Heart left ventricle (tissue), 13 donors: ENCODE measurements around the gene PRKCB.

Source experiments
- CTCF ChIP-seq, 12 donors: fragments of 200-600 bp; sonication (generic) in 4 of 12; IDR thresholded peaks; one replicate each; pipeline versions ENCODE4 v1.5.0 to v1.8.0; 2018 to 2022; ENCODE audit warnings: antibody characterized with exemption in 12 of 12, mild to moderate bottlenecking in 5 of 12
- POLR2A ChIP-seq, 2 donors: fragments of 450-650 bp; IDR thresholded peaks; one replicate each; pipeline ENCODE4 v1.6.1; 2017; ENCODE audit warnings: antibody characterized with exemption in 2 of 2, mild to moderate bottlenecking in 2 of 2, moderate library complexity in 2 of 2
- donor health status: ischemic (EF 13 %, LVEDD 7.1; RV severe dilation, severe dysfunction).
- donor health status: DM: no; HTN: yes; CAD: no.
- donor health status: DM: no; HTN: no; CAD: no.
- donor health status: ischemic (EF 25% LVEDD 6.9; RV normal size, moderate dysfunction).
- donor health status: ischemic (EF 25% LVEDD 5.7; RV mildly dilated, moderate dysfunction).
- donor health status: ischemic (EF 35%, LVEDD 5.7; RV mildly dilated, moderate dysfunction).
- donor health status: nonischemic (EF 11% LVEDD 7.7; RV severe dilation, severe dysfunction).
- donor health status: DM: yes; HTN: yes; CAD: no.
- donor health status: PGD.
- donor health status: ischemic (EF 29% LVEDD 5.4; RV normal size, mild dysfunction).
- donor health status: nonischemic (EF 23%, LVEDD 6.1; RV moderate dilation, normal function).

DNA sequence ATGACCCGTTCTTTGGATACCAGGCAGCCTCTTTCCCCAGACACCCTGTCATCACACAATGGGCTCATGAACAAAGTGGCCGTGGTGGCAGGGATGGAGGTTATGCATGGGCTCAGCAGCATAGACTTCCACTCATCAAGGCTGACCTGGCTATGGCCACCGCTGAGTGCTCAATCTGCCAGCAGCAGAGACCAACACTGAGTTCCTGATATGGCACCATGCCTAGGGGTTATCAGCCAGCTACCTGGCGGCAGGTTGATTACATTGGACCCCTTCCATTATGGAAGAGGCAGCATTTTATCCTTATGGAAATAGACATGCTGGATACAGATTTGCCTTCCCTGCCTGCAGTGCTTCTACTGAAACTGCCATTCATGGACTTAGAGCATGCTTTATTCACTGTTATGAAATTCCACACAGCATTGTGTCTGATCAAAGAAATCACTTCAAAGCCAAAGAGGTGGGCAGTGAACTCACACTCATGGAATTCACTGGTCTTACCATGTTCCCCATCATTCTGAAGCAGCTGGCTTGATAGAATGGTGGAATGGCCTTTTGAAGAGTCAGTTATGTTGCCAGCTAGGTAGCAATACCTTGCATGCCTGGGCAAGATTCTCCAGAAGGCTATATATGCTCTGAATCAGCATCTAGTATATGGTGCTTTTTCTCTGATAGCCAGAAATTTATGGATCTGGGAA is 160.6 kb downstream of the PRKCB start:
- no peak for TF ChIP-seq CTCF (IDR thresholded peaks at IDR 0.05)
- TF ChIP-seq POLR2A (IDR thresholded peaks at IDR 0.05): no peak
